H9 (cell line): ENCODE results near the gene COPE. TPM values are rescaled to one million over a fixed set of nuclear protein-coding genes. Genes with fewer than 3 reads are reported as not detected.

Experiments
- DNase-seq: peaks from one replicate; pipeline ENCODE4 v3.0.0-alpha.2; 2017
- H2AFZ ChIP-seq: one replicate; pipeline ENCODE4 v1.6.1; 2013; ENCODE audit warnings: mild to moderate bottlenecking, low read length, control low read depth, moderate library complexity
- H2AK5ac ChIP-seq: 2 replicates; pipeline ENCODE4 v1.6.1; 2013; ENCODE audit warnings: low read length, control low read depth, mixed read lengths; ENCODE audit not compliant: insufficient read length
- H2BK120ac ChIP-seq: one replicate; pipeline ENCODE4 v1.6.1; 2013; ENCODE audit warnings: low read depth, mild to moderate bottlenecking, low read length, control low read depth, inconsistent platforms; ENCODE audit not compliant: poor library complexity, severe bottlenecking
- H2BK12ac ChIP-seq: 2 replicates; pipeline ENCODE4 v1.6.1; 2013; ENCODE audit warnings: low read length, control low read depth, mixed read lengths, low read depth; ENCODE audit not compliant: insufficient read length
- H2BK15ac ChIP-seq: 2 replicates; pipeline ENCODE4 v1.6.1; 2013; ENCODE audit warnings: low read depth, low read length, control low read depth
- H2BK20ac ChIP-seq: one replicate; pipeline ENCODE4 v1.6.1; 2013; ENCODE audit warnings: low read depth, mild to moderate bottlenecking, low read length, control low read depth, inconsistent platforms; ENCODE audit not compliant: poor library complexity, severe bottlenecking
- H2BK5ac ChIP-seq: 2 replicates; pipeline ENCODE4 v1.6.1; 2013; ENCODE audit warnings: low read length, control low read depth, mixed read lengths; ENCODE audit not compliant: insufficient read length
- H3K14ac ChIP-seq: 2 replicates; pipeline ENCODE4 v1.6.1; 2013; ENCODE audit warnings: low read length, control low read depth; ENCODE audit not compliant: insufficient read depth
- H3K18ac ChIP-seq: 2 replicates; pipeline ENCODE4 v1.6.1; 2013; ENCODE audit warnings: low read depth, mild to moderate bottlenecking, mixed read lengths, low read length, control low read depth; ENCODE audit not compliant: insufficient read length
- H3K23ac ChIP-seq: 2 replicates; pipeline ENCODE4 v1.6.1; 2013; ENCODE audit warnings: low read length, control low read depth, mixed read lengths, low read depth; ENCODE audit not compliant: insufficient read length
- H3K23me2 ChIP-seq: 2 replicates; pipeline ENCODE4 v1.6.1; 2013; ENCODE audit warnings: low read depth, mild to moderate bottlenecking, mixed read lengths, low read length, control low read depth; ENCODE audit not compliant: insufficient read length, poor library complexity, severe bottlenecking
- H3K27ac ChIP-seq: 2 replicates; pipeline ENCODE4 v1.5.1; 2013; ENCODE audit warnings: low read length, control low read depth, mixed read lengths, low read depth; ENCODE audit not compliant: insufficient read length
- H3K27me3 ChIP-seq: 2 replicates; pipeline ENCODE4 v1.6.1; 2013; ENCODE audit warnings: low read length, control low read depth, inconsistent platforms; ENCODE audit not compliant: insufficient read depth
- H3K4ac ChIP-seq: 2 replicates; pipeline ENCODE4 v1.6.1; 2013; ENCODE audit warnings: low read depth, mild to moderate bottlenecking, control low read depth, inconsistent platforms, low read length, moderate library complexity
- H3K4me1 ChIP-seq: 2 replicates; pipeline ENCODE4 v1.6.1; 2013; ENCODE audit warnings: low read length, control low read depth, inconsistent platforms; ENCODE audit not compliant: insufficient read depth
- H3K4me2 ChIP-seq: 2 replicates; pipeline ENCODE4 v1.6.1; 2013; ENCODE audit warnings: low read length, control low read depth, mixed read lengths; ENCODE audit not compliant: insufficient read length, insufficient read depth
- H3K56ac ChIP-seq: 2 replicates; pipeline ENCODE4 v1.6.1; 2013; ENCODE audit warnings: low read depth, mild to moderate bottlenecking, mixed read lengths, low read length, control low read depth; ENCODE audit not compliant: insufficient read length
- H3K79me1 ChIP-seq: 2 replicates; pipeline ENCODE4 v1.6.1; 2013; ENCODE audit warnings: low read depth, mild to moderate bottlenecking, moderate library complexity, low read length, control low read depth, inconsistent platforms; ENCODE audit not compliant: insufficient read depth, poor library complexity, severe bottlenecking
- H3K79me2 ChIP-seq: 2 replicates; pipeline ENCODE4 v1.6.1; 2013; ENCODE audit warnings: low read length, control low read depth, inconsistent platforms; ENCODE audit not compliant: insufficient read depth
- H3K9ac ChIP-seq: 2 replicates; pipeline ENCODE4 v1.6.1; 2013; ENCODE audit warnings: low read length, control low read depth, mixed read lengths; ENCODE audit not compliant: insufficient read length; ENCODE audit errors: extremely low read depth
- H3K9me3 ChIP-seq: one replicate; pipeline ENCODE4 v1.6.1; 2013; ENCODE audit warnings: low read depth, low read length, inconsistent platforms; ENCODE audit not compliant: control insufficient read depth
- H3T11ph ChIP-seq: one replicate; pipeline ENCODE4 v1.6.1; 2013; ENCODE audit warnings: mild to moderate bottlenecking, low read length, control low read depth, inconsistent platforms
- H4K20me1 ChIP-seq: one replicate; pipeline ENCODE4 v1.6.1; 2013; ENCODE audit not compliant: control insufficient read depth, insufficient read length, insufficient read depth
- H4K5ac ChIP-seq: 2 replicates; pipeline ENCODE4 v1.6.1; 2013; ENCODE audit warnings: low read depth, mild to moderate bottlenecking, mixed read lengths, low read length, control low read depth; ENCODE audit not compliant: insufficient read length
- H4K8ac ChIP-seq: replicated peaks from 2 replicates; pipeline ENCODE4 v1.6.1; 2013; ENCODE audit warnings: low read length, control low read depth, mixed read lengths, low read depth; ENCODE audit not compliant: insufficient read length
- H4K91ac ChIP-seq: 2 replicates; pipeline ENCODE4 v1.6.1; 2013; ENCODE audit warnings: low read depth, mild to moderate bottlenecking, moderate library complexity, mixed read lengths, low read length, control low read depth; ENCODE audit not compliant: insufficient read length
- H3K27ac Mint-ChIP-seq, 3 experiments: 2 replicates in 2 of 3; 3 replicates in 1 of 3; pipeline ENCODE4 v1.8.0; 2020 to 2021; ENCODE audit warnings: mixed read lengths in 3 of 3, mild to moderate bottlenecking in 1 of 3, moderate library complexity in 1 of 3
- H3K27me3 Mint-ChIP-seq: 2 replicates; pipeline ENCODE4 v1.8.0; 2021; ENCODE audit warnings: low read depth, mild to moderate bottlenecking, moderate library complexity, mixed read lengths
- H3K36me3 Mint-ChIP-seq, 3 experiments: 2 replicates in 2 of 3; 3 replicates in 1 of 3; pipeline ENCODE4 v1.8.0; 2020 to 2021; ENCODE audit warnings: low read depth in 3 of 3, mixed read lengths in 3 of 3; ENCODE audit not compliant: insufficient read depth in 1 of 3
- H3K4me1 Mint-ChIP-seq, 2 experiments: 2 replicates each; pipeline ENCODE4 v1.8.0; 2020; ENCODE audit warnings: mixed read lengths in 2 of 2
- H3K4me3 Mint-ChIP-seq, 2 experiments: 2 replicates in 1 of 2; 3 replicates in 1 of 2; pipeline ENCODE4 v1.8.0; 2020 to 2021; ENCODE audit warnings: mild to moderate bottlenecking in 2 of 2, mixed read lengths in 2 of 2, moderate library complexity in 1 of 2
- H3K9me3 Mint-ChIP-seq, 2 experiments: 2 replicates in 1 of 2; 3 replicates in 1 of 2; pipeline ENCODE4 v1.8.0; 2020; ENCODE audit warnings: mild to moderate bottlenecking in 2 of 2, mixed read lengths in 2 of 2, moderate library complexity in 1 of 2
- WGBS: extraction: QIAGEN DNeasy Blood & Tissue Kit; methylation state at CpG from one replicate; pipeline ENCODE4 v1.1.7; 2013; ENCODE audit warnings: missing lambda C conversion rate, low lambda C conversion rate, mixed read lengths; ENCODE audit not compliant: insufficient read length; ENCODE audit errors: extremely low coverage; 5-methylcytosine and 5-hydroxymethylcytosine counted together
- total RNA-seq: library from RNA; stranded (reverse); gene quantifications from 2 replicates; pipeline ENCODE4 v1.2.1, GENCODE V29; 2021
- TF ChIP-seq, protein P1 (sequence below): fragments of 200-600 bp; sonication (generic); conservative IDR thresholded peaks from 3 replicates; pipeline ENCODE4 v1.8.0; 2021; ENCODE audit warnings: antibody characterized with exemption, mild to moderate bottlenecking

Gene COPE
- total RNA-seq, 1 experiment from 2014 or later: 198 TPM

DNA sequence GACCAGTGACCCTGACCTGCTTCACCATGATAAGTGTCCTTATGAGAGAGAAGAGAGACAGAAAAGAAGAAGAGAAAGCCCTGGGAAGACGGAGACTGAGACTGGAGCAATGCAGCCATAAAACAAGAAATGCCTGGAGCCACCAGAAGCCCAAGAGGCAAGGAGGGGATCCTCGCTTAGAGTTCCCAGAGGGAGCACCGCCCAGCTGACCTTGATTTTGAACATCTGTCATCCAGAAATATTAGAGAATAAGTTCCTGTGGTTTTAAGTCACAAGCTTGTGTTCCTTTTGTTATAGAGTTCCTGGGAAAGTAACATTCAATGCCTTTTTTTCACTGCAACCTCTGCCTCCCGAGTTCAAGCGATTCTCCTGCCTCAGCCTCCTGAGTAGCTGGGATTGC is 43.5 kb downstream of the COPE start:
- Histone ChIP-seq H4K20me1 (no peaks in the 10 kb centered on the region), H2AK5ac (no peak overlapping the region), H3K23me2 (no peaks in the 10 kb centered on the region), H2AFZ (no peak overlapping the region), H4K8ac (no peak overlapping the region), H3K23ac (no peak overlapping the region), H3K79me2 (no peaks in the 10 kb centered on the region), H3K9ac (no peak overlapping the region), H3T11ph (no peak overlapping the region), H3K4ac (no peak overlapping the region), H3K14ac (no peak overlapping the region), H3K27ac (no peak overlapping the region), H4K5ac (no peak overlapping the region), H3K4me1 (no peaks in the 10 kb centered on the region), H3K4me2 (no peak overlapping the region), H2BK5ac (no peak overlapping the region), H2BK15ac (no peak overlapping the region), H3K56ac (no peak overlapping the region), H4K91ac (no peak overlapping the region), H2BK12ac (no peak overlapping the region), H3K79me1 (no peaks in the 10 kb centered on the region), H2BK120ac (no peak overlapping the region), H3K27me3 (no peaks in the 10 kb centered on the region), H3K9me3 (no peaks in the 10 kb centered on the region), H2BK20ac (no peak overlapping the region), H3K18ac (no peak overlapping the region)
- Mint-ChIP-seq H3K27me3 (no peaks in the 10 kb centered on the region), H3K9me3 (peaks cover 0 to 9% of the 10 kb centered on the region in 2 experiments; a peak in 3 of 5 replicates), H3K36me3 (peaks cover 33 to 64% (median 43%) of the 10 kb centered on the region in 3 experiments), H3K27ac (no peak overlapping the region; a peak in 1 of 7 replicates), H3K4me1 (peaks cover 0 to 5% of the 10 kb centered on the region in 2 experiments; a peak in 1 of 4 replicates), H3K4me3 (no peak overlapping the region)
- no peak for DNase-seq
- TF ChIP-seq, protein P1, sequence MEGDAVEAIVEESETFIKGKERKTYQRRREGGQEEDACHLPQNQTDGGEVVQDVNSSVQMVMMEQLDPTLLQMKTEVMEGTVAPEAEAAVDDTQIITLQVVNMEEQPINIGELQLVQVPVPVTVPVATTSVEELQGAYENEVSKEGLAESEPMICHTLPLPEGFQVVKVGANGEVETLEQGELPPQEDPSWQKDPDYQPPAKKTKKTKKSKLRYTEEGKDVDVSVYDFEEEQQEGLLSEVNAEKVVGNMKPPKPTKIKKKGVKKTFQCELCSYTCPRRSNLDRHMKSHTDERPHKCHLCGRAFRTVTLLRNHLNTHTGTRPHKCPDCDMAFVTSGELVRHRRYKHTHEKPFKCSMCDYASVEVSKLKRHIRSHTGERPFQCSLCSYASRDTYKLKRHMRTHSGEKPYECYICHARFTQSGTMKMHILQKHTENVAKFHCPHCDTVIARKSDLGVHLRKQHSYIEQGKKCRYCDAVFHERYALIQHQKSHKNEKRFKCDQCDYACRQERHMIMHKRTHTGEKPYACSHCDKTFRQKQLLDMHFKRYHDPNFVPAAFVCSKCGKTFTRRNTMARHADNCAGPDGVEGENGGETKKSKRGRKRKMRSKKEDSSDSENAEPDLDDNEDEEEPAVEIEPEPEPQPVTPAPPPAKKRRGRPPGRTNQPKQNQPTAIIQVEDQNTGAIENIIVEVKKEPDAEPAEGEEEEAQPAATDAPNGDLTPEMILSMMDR: no peak
- WGBS: no CpG with 5 or more reads among the region's 5 CpGs
